LHCN-M2 (cell line): Measurements from ENCODE around the gene TPH2. TPM values are rescaled to one million over a fixed set of nuclear protein-coding genes. Genes with fewer than 3 reads are reported as not detected.
A peak's percentile ranks its signal among the peaks of the same experiment; 100 is the strongest.

Source experiments
- DNase-seq: peaks from one replicate; pipeline ENCODE4 v3.0.0-alpha.2; 2012; ENCODE audit warnings: low read depth
- total RNA-seq: library from RNA; depleted of rRNA; stranded (reverse); fragments of >200 nt; gene quantifications from 2 replicates; pipeline ENCODE4 v1.2.3, GENCODE V29; 2014

TPH2 gene
- total RNA-seq, 1 experiment from 2014 or later, result not detected

DNA sequence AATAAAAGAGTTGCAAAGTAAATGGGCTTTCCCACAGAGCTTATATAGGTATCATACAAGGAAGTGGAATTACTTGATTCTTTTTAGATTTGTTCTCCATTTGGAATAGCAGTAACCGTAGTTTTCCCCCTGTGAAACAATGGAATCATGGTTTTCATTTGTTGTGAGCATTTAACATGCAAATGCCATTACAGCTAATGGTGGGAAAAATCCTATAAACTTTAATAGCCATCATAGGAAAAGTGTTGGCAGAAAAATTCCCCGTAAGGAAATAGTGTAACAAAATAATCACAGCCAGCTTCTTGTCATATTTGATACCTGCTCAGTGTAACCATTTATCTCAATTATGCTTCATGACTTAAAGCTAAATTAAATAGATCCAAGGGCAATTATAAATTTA lies 95.3 kb downstream of the TPH2 start:
- DNase-seq, result no peak

DNA sequence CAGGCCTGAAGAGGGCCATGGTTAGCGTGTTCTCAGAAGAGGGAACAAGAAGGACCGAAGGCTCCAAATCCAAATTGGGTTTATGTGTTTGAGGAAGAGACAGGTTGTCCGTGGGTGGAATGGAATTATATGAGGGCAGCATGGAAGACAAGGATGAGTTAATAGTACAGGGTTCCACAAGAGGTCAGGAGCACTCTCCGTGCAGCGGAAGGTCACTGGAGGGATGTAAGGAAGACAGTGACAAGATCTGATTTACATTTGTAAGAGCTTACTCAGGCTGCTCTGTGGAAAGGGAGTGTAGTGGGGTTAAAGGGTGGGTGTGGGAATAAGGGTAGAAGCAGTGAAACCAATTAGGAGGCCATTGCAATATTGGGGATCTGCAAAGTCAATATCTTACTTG lies 97.0 kb downstream of the TPH2 start:
- no peak for DNase-seq

DNA sequence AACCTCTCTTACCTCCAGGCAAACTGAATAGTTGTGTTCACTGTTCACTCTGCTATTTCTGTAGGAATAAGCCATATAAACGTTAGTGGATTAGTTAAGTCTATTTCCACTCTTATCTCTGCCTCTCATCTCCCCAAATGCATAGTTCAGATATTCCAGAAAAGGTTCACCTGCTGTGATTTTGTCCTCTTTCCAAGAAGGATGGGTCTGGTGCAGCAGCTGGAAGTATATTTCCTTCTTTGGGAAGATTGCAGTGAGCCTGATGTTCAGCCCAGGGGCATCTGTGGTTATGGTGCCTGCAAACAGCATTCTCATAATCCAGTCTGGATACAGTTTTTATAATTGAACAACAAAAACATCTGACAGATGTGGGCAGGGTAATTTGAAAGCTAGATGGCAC lies 97.7 kb downstream of the TPH2 start:
- no peak for DNase-seq

DNA sequence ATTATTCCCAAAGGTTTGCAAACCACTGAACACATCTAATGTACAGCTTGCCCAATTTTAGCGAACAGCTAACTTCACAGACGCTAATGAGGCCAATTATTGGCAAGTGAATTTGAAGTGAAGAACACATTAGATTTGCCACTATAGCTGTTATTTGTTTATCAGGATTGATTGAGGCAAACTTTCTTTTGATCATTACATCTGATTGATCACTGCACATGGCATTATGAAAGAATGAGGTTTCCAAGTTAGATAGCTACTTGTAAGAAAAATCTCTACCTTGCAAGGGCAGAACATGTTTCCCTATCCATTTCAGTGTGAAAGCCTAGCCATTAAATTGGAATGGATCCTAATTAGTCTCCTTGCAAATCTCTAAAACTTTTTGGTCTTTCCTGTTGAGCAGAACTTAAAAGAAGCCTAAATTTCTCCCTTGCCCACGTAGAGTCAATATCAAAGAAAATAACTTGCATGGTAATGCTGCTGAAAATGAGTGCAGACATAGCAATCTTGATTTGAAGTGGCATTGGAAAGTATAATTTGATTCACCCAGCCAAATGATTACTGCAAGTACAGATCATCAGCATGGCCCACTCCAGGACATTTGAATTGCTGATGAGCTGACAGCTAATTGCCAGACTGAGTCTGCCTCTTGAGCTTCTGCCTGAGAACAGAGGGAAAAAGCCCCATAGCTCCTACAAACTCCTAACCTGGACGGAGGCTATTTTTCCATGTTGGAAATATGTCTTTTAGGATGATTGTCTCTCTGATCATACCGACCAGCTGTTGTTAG lies 98.6 kb downstream of the TPH2 start:
- no peak for DNase-seq

DNA sequence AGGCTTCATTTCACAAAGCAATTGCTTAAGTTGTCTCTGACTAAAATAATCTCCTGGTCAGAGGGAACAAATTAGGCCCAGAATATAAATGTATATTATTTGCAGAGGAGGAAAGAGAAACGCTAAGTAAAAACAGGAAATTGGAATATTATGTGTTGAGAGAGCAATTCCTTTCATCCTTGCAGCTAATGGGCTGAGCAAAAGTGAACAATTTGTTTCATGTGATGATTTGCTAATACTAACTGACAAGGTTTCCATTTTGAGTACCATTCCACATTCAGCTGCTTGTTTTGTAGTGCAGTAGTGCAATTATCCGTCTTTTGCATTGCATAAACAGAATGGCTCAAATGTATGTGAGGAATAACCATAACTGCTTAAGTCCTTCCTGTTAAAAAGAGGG lies 103.2 kb downstream of the TPH2 start:
- DNase-seq, result no peak

DNA sequence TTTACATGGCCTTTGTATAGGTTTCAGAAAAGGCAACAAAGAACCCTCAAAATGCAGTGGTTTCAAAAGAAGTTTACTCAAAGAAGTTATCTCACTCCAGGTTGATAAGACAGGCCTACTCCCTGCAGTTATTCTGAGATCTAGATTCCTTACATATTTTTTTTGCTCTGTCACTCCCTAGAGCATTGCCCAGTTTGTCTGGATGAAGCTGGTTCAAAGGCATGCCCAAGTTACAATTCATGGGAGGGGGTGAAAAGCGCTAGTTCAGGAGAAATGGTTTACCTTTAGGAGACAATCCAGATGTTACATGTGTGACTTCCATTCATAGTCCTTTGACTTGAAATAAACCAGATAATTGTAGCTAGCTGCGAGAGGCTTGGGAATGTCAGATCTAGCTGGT lies 115.0 kb downstream of the TPH2 start:
- DNase-seq, result no peak

DNA sequence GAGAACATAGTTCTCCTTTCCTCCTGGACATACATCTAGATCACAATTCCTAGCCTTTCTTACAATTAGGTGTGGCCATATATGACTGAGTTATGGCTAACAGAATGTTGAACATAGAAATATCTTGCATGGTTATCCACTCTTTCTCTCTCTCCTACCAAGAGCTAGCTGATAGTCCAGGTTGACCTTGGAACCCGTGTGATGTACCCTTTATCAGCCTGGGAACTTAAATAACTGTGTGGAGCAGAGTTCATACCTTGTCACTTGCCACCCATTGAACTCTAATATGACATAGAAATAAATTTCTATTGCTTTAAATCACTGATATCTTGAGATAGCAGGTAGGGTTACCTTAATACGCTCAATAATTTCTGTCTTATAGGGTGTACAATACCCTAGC lies 115.9 kb downstream of the TPH2 start:
- DNase-seq, result no peak

DNA sequence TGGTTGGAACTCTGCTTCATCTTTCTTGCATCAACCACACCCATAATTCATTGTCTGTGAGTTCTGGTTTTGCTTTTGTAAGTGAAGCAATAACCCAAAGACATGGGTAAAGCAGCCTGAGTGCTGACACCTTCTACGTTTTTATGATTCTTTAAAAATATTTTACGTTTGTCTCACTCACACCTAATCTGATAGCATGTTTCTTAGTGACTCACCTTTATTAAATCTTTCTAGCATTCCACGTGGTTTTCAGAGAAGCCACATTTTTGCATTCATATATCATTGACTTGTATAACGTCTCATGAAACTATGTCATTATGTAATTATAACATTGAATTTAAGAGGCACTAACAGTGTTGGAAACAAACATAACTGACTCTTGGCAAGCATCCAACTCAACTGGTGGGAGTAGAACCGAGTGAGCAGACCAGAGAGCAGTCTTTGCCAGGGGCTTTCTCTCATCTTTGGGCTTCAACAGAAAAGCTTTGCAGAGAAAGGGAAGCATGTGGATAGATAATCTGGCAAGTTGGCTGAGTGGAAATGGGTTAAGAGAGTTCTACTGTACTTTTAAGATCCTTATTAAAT lies 118.8 kb downstream of the TPH2 start:
- no peak for DNase-seq

DNA sequence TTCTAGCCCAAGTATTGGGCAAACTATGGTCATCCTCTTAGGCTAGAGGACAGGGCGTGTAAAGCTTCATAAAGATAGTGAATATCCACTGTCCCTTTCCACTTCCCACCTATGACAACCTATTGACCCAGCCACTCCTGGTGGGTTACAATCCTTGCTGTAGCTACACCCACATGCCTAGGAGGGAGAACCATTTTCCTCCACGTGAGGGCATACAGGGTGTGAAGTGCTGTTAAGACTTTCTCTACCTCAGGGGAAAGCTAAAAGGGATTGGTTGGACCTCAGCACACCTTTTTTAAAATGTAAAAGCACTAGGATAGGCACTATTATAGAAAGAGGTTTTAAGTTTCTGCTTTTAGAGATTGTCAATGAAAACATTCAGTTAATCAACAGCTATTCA lies 124.4 kb downstream of the TPH2 start:
- no peak for DNase-seq

DNA sequence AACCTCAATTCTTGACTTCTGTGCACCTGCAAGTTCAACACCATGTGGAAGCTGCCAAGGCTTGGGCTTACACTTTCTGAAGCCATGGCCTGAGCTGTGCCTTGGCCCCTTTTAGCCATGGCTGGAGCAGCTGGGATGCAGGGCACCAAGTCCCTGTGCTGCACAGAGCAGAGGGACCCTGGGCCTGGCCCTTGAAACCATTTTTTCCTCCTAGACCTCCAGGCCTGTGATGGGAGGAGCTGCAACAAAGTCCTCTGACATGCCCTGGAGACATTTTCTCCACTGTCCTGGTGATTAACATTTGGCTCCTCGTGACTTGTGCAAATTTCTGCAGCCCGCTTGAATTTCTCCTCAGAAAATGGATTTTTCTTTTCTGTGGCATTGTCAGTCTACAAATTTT lies 132.4 kb downstream of the TPH2 start:
- no peak for DNase-seq

DNA sequence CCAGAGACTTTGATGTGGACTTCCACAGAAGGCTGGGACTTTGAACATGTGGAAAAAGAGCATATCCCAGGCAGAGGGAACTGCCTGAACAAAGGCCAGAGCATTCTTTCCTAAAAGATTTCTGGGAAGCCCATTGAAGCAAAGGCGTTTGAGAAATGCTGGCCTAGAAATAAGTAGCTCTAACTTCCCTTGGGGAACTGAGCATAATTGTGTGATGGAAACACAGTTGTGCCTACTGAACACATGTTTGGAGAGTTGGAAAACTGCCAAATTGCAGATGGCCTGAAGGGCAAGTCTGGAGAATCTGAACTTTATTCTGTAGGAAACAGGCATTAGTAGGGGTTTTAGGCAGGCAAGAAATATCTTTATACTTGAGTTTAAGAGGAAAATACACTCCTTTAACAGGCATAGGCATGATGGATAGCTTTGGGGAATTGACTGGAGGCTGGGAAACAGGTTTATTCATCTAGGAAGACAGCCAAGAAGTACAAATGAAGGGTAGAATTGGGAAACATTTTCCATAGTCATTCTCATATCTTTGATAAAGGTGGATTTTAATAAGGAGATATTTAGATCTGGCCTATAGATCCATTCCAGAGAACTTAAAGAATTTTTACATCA lies 134.1 kb downstream of the TPH2 start:
- DNase-seq, result no peak

DNA sequence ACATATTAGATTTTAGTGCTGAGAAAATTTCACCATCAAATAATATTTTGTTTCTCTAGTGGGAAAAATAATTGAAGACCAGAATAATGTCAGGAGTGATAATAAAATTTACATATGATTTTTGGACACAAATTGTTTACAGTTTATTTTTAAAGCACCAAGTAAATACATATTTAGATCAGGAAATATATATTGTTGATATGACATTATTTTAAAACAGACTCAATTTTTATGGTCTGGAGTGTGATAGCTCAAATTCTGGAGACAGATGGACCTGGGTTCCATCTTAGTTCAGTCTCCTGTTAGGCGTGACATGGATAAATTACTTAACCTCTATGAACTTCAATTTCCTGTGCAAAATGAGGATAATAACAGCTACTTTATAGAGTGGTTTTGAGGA lies 135.4 kb downstream of the TPH2 start:
- DNase-seq, result no peak

DNA sequence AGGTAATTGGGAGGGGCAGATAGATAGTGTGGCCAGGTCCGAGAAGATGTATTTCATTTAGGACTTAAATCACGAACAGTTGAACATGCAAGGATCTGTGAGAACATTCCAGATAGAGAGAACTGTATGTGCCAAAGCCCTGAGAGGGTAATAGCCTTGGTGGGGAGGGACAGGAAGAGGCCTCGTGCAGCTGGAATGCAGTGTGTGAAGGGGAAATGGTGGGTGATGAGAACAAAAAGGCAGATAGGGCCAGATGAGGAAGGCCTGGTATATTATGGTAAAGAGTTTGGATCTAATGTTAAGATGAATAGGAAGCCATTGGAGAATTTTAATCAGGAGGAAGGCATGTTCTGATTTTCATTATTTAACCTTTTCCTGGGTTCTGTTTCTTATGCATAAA lies 136.3 kb downstream of the TPH2 start:
- no peak for DNase-seq

DNA sequence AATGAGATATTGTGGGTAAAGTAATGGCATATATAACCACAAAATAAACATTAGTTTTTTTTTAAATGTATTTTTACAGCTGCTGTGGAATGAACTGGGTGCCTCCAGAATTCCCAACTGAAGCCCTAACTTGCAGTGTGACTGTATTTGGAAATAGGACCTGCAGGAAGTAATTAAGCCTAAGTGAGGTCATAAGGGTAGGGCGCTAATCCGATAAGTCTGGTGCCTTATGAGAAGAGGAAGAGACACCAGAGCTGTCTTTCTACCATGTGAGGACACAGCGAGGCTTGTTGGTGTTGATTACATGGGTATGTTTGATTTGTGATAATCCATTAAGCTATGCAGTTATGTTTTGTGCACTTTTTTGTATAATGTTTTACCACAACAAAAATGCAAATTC lies 136.8 kb downstream of the TPH2 start:
- peak; percentile 1 for DNase-seq

DNA sequence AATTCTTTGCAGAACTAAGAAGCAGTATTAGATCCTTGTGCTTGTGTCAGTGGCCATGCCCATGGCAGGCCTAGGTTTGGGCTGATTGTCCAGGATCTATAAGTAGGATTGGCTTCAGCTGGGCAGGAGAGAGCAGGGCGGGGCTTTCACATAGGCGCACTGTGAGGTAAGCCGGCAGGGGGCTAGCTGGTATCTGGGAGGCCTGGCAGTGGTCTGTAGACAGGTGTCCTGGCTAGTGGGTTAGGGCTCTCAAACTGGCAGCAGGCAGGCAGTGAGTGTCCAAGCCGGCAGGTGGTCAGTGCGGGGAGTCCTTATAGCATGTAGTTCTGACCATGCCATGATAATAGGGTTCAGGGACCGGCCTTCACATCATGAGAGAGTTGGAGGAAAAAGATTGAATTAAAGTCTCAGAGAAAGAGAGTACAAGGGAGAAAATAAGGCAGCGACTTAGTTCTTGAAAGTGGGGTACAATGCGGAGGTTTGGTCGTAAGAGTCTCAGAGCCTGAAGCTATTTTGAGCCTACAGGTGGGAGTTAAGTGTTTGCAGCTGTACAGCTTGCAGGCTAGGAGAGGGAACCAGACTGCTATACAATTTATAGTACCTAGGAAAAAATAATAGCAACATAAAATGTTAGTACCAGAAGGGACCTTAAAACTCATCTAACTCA lies 137.4 kb downstream of the TPH2 start:
- DNase-seq, result no peak

DNA sequence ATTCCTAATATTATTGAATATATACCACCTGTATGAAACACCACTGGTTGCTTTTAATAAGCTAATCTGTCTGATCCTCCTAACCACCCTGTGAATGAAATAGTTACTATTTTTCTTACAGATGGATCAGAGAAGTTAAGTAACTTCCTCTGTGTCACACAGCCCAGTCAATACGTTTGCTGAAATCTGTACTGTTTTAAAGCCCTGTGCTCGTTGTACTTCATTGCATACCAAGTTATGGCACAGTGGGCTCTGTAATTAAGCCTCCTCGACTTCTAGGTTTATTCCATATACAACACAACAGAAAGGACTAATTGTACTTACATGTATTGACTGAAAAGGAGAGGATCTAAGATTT lies 137.9 kb downstream of the TPH2 start:
- DNase-seq, result no peak

DNA sequence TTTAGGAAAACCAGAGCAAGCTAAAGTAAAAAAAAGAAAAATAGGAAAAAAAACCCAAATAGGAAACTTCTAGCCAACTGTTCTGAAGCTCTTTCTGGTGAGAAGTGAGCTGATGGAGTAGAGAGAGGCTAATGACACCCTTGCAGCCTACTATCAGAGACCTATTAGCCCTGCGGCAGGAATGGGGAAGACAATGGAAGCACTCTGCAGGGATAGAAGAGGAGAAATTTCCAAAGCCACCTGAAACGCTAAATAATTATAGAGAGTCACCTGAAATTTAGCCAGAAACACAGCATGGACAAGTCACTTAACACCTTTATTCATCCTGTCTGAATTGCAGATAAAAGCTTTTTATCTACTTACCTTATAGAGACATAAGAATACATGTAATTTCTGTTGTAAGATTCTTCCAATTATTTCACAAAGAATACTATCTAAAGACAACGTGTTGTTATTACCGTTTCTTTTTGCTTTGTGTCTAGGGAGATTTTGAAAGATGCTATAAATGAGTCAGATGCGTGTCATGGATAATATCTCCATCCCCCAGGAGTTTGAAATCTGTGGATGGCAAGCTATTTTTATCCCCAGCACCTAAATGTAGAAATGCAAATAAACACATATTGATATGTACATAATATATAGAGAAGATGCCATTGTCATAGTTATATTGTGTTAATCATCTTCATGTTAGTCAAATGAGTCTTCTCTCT lies 138.6 kb downstream of the TPH2 start:
- no peak for DNase-seq

DNA sequence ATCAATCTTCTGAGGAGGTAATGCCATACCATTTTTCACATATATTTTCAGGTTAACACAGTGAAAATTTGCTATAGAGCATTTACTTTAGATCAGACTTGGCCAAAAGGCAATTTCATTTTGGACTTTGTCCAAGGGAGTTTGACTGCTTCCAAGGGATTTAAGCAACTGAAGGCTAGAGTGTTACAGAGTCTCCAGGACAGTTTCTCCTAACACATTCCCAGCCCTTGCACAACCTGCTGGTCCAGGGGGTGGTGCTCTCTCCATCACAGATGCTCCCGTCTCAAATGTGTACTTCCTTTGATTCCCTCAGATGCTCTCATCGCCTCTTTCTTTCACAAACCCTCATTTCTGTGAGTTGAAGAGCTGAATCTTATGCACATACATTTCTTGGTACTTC lies 143.1 kb downstream of the TPH2 start:
- DNase-seq, result no peak
